ENCODE measurements around the gene CBLB. TPM values are rescaled to one million over a fixed set of nuclear protein-coding genes. Genes with fewer than 3 reads are reported as not detected.
"Not testable (repeated sequence)": the region's sequence is repeated elsewhere in the genome, so short reads cannot be mapped to it uniquely, and the experiment has no call there.

CBLB gene
- total RNA-seq, 6 experiments from 2014 or later, result 9.4 to 21.4 (median 18.2) TPM

GRCh38 chr3:105823149-105823867, 45.5 kb downstream of the CBLB start:
- H3K27me3 ChIP-seq, result no peaks in the 10 kb centered on the region
- no peak for DNase-seq
- H3K9me3 ChIP-seq, result no peaks in the 10 kb centered on the region
- H3K4me1 ChIP-seq, result peaks cover 0 to 34% (median 9%) of the 10 kb centered on the region in 4 donors
- WGBS (ENCODE audit: insufficient coverage, low coverage, low lambda C conversion rate, missing lambda C conversion rate), result 45% methylated on average over 2 of the region's 4 CpGs
- peak overlapping the region; percentile 3 to 69 (median 27) for H3K27ac ChIP-seq
- no peaks in the 10 kb centered on the region for H3K36me3 ChIP-seq
- peak in 2 of 4 donors; percentile 4 to 62 for ATAC-seq
- no peak overlapping the region for H3K4me3 ChIP-seq
- TF ChIP-seq, protein P1, sequence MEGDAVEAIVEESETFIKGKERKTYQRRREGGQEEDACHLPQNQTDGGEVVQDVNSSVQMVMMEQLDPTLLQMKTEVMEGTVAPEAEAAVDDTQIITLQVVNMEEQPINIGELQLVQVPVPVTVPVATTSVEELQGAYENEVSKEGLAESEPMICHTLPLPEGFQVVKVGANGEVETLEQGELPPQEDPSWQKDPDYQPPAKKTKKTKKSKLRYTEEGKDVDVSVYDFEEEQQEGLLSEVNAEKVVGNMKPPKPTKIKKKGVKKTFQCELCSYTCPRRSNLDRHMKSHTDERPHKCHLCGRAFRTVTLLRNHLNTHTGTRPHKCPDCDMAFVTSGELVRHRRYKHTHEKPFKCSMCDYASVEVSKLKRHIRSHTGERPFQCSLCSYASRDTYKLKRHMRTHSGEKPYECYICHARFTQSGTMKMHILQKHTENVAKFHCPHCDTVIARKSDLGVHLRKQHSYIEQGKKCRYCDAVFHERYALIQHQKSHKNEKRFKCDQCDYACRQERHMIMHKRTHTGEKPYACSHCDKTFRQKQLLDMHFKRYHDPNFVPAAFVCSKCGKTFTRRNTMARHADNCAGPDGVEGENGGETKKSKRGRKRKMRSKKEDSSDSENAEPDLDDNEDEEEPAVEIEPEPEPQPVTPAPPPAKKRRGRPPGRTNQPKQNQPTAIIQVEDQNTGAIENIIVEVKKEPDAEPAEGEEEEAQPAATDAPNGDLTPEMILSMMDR (IDR thresholded peaks at IDR 0.05), result no peak
- TF ChIP-seq POLR2A (IDR thresholded peaks at IDR 0.05), result no peak
- intact Hi-C loops (cut with DNase I), result no loop called here

DNA sequence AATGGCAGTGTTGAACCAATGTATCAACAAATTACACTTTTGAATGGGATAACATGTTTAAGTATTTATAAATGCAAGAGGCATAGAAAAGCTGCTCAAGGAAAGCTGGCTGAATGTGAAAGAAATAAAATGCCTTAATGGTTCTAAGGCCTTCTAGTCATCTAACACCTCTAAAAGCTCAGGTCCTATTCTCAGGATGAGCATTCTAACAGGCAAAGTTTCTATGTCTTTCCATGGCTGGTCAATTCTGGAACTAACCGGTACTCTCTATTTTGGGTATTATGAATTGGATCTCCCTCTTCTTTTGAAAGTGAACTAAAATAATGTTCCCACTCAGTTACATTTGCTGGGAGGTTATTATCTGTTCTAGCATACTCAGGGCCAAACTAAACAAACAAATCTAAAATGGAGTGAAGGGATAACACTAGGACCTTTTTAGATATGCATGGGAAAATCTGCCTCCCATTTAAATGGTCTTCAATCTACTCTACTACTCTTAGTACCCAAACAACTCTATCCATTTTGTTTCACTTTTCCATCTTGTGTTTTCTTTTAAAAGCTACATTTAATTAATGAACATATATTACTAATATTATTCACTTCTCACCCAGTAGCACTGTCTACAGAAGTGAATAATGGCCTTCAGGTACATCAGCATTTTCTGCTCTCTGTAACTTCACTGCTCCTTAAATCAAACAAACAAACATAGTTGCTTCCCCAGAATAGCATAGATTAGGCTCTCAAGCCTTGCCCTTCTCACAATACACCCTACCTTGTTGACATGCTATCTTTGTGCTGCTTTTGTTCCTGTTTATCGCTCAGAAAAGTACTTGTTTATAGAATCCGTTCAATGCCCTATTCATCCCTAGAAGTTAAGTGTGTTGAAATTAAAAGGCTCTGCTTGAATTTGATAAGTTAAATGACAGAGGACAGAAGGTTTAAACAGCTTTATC, 46.4 kb downstream of the CBLB start:
- 41% methylated on average over 3 of the region's 3 CpGs for WGBS (ENCODE audit: insufficient coverage, low coverage, low lambda C conversion rate, missing lambda C conversion rate)
- peak in 3 of 4 donors; percentile 11 to 28 (median 20) for ATAC-seq

GRCh38 chr3:105821433-105821832, 47.4 kb downstream of the CBLB start:
- no peaks in the 10 kb centered on the region for H3K27me3 ChIP-seq
- no peaks in the 10 kb centered on the region for H3K9me3 ChIP-seq
- TF ChIP-seq POLR2A (IDR thresholded peaks at IDR 0.05), result no peak
- TF ChIP-seq, protein P1 (IDR thresholded peaks at IDR 0.05), result no peak
- H3K27ac ChIP-seq, result peak overlapping the region in 2 of 3 donors; percentile 69 to 70
- peak; percentile 73 to 96 (median 81) for ATAC-seq
- no peak overlapping the region for H3K4me3 ChIP-seq
- WGBS (ENCODE audit: insufficient coverage, low coverage, low lambda C conversion rate, missing lambda C conversion rate), result 14% methylated on average over 2 of the region's 2 CpGs
- peak in 2 of 3 donors; percentile 46 to 66 for DNase-seq
- intact Hi-C loops (cut with DNase I), result no loop called here
- no peaks in the 10 kb centered on the region for H3K36me3 ChIP-seq
- peaks cover 0 to 28% (median 9%) of the 10 kb centered on the region in 4 donors for H3K4me1 ChIP-seq

More for the DNA sequence above, 46.4 kb downstream of the CBLB start:
- DNase-seq, result no peak
- TF ChIP-seq POLR2A (IDR thresholded peaks at IDR 0.05), result no peak
- TF ChIP-seq, protein P1 (IDR thresholded peaks at IDR 0.05), result no peak
- Histone ChIP-seq H3K9me3 (no peaks in the 10 kb centered on the region), H3K4me1 (peaks cover 0 to 28% (median 9%) of the 10 kb centered on the region in 4 donors), H3K27ac (peak overlapping the region; percentile 1 to 69 (median 27)), H3K36me3 (no peaks in the 10 kb centered on the region), H3K4me3 (no peak overlapping the region), H3K27me3 (no peaks in the 10 kb centered on the region)
- intact Hi-C loops (cut with DNase I), result no loop called here

GRCh38 chr3:105816833-105817232, 52.0 kb downstream of the CBLB start:
- Histone ChIP-seq H3K27me3 (no peaks in the 10 kb centered on the region), H3K4me3 (no peak overlapping the region), H3K9me3 (no peaks in the 10 kb centered on the region), H3K4me1 (peaks cover 0 to 15% (median 2%) of the 10 kb centered on the region in 4 donors), H3K27ac (no peak overlapping the region), H3K36me3 (no peaks in the 10 kb centered on the region)
- ATAC-seq (no peak), DNase-seq (no peak)
- intact Hi-C loops (cut with DNase I), result no loop called here
- TF ChIP-seq, protein P1 (IDR thresholded peaks at IDR 0.05), result no peak
- no peak for TF ChIP-seq POLR2A (IDR thresholded peaks at IDR 0.05)
- WGBS (ENCODE audit: insufficient coverage, low coverage, low lambda C conversion rate, missing lambda C conversion rate), result 94% methylated on average over 2 of the region's 2 CpGs

DNA sequence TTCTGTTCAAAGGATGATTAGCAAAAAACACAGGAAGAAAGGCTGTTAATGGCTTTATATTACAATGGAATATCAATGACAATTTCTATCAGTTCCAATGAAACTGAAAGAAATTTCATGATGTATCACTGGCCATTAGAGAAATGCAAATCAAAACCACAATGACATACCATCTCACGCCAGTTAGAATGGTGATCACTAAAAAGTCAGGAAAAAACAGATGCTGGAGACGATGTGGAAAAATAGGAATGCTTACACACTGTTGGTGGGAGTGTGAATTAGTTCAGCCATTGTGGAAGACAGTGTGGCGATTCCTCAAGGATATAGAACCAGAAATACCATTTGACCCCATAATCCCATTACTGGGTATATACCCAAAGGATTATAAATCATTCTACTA, 53.5 kb downstream of the CBLB start:
- H3K27me3 ChIP-seq; intact Hi-C loops (cut with DNase I); H3K4me3 ChIP-seq; DNase-seq; ATAC-seq; H3K9me3 ChIP-seq; H3K27ac ChIP-seq; H3K36me3 ChIP-seq; H3K4me1 ChIP-seq: not testable (repeated sequence)
- 95% methylated on average over 3 of the region's 3 CpGs for WGBS (ENCODE audit: insufficient coverage, low coverage, low lambda C conversion rate, missing lambda C conversion rate)

Data from right lobe of liver (tissue), 6 donors.